NCI-H2171 (cell line): ENCODE results near the gene RAB28.

Experiments used
- DNase-seq: peaks from one replicate; lab custom pipeline; 2025; lab: John Stamatoyannopoulos, UW

RAB28 gene

DNA sequence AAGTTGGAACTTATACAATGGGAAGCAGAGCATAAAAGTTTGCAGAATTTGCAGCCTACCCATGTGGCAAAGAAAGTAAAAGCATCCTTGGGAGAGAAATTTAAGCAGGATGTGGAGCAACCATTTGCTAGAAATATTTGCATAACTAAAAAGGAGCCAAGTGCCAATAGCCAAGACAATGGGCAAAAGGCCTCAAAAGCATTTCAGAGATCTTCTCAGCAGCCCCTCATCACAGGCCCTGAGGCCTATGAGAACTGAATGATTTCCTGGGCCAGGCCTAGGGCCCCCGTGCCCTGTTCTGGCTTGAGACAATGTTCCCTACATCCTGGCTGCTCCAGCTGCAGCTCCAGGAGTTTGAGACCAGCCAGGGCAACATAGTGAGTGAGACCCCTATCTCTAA is 25.3 kb upstream of the RAB28 start:
- no peak for DNase-seq

DNA sequence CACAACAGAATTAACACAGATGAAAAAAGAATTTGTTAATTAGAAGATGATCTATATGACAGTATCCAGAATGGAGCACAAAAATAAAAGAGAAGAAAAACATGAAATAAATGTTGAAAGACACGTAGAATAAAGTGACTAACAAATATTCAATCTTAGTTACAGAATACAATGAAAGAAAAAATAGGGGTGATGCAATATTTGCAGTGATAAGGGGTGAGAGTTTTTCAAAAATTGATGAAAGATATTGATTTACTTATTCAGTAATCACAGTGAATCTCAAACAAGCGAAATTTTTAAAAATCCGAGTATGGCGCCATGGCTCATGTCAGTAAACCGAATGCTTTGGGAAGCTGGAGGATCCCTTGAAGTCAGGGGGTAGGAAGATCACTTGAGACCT is 20.2 kb upstream of the RAB28 start:
- DNase-seq = no peak

GRCh38 chr4:13498469-13498868 is 14.3 kb upstream of the RAB28 start:
- DNase-seq = no peak

GRCh38 chr4:13496605-13497004 is 12.5 kb upstream of the RAB28 start:
- DNase-seq = no peak

DNA sequence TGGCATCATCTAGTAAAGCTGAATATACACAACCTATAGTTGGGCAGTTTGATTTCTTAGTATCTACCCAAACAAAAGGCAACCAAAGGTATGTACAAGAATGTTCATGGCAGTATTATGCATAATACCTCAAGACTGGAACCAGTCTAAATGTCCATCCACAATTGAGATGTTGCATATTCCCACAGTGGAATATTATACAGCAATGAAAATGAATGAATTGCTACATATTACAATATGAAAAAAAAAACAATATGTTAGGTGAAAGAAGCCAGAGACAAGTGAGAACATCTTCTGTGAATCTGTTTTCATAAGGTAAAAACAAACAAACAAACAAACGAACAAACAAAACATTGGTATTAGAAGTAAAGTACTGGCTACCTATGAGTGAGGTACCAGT is 11.6 kb upstream of the RAB28 start:
- DNase-seq = no peak

DNA sequence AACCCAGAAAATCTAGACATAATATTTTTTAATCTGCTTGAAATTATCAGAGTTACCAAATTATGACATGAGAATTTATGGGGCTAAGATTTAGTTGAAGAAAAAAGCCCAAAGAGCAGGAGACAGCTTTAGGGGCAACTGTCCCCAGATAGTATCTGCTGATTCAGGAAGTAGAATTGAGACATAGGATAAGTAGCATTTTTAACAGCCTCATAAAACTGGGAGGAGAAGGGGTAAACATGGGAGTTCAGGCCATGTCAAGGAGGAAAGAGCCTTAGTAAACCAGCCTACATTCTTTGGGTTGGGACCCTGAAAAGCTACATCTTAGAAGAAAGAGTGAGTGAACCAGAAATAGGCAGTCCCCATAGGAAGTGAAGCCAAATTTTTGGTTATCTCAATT is 9.7 kb upstream of the RAB28 start:
- DNase-seq = no peak

GRCh38 chr4:13492747-13493146 is 8.6 kb upstream of the RAB28 start:
- no peak for DNase-seq

GRCh38 chr4:13484749-13485221 is 645 bp upstream of the RAB28 start:
- no peak for DNase-seq

GRCh38 chr4:13483768-13484121 is 395 bp downstream of the RAB28 start:
- DNase-seq = peak; percentile 2

- no peak for DNase-seq
Observed at GRCh38 chr4:13483136-13483767, 888 bp downstream of the RAB28 start.

GRCh38 chr4:13481569-13481968 is 2.6 kb downstream of the RAB28 start:
- no peak for DNase-seq

DNA sequence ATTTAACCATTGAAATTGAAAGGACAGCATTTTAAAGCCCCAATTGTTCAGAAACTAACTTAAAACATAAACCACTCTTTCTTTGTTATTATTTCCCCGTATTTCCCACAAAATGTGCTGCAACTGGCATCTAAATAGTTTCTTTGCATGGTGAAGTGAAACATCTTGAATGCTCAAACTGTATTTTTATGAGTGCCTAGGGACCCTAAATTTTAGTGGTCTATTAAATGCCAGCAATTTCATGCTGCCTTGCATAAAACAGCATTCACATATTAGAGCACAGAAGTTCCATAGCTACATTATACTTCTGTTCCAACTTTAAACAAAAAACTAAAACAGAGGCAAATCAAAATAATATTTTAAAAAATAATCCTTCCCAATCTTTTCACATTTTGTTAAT is 5.4 kb downstream of the RAB28 start:
- no peak for DNase-seq

DNA sequence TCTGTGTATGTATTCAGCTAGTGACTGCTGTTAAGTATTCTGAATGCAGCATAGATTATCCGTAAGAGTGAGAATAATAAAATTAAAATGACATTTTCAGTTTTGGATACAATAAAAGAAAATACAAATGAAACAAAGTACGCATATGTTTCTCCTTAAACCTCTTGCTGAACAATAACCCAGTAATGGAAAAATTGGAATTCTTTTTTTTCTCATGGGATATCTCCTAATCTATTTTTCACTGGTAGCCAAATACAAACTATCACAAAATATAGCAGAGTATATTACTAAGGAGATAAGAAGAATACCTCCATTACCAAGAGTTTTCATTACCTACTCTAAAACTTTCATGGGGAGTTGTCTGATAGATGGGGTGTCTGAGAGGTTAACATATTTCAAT is 6.0 kb downstream of the RAB28 start:
- no peak for DNase-seq

GRCh38 chr4:13476915-13477314 is 7.2 kb downstream of the RAB28 start:
- no peak for DNase-seq

DNA sequence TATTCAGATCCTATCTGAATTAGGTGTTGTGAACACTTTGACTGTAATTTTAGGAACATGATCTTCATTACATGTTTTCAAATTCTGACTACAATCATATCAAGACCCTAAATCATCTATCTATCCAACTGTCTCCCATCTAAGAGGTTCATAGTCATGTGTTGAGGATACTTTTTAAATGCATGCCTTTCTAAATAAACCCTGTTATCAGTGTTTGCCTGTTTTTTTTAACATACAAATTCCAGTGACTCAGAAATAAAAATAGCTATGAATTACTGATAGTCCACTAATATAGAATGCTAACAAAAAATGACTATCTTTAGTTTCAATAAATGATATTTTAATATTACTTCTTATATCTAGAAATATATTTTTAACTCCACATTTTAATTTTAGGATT is 8.0 kb downstream of the RAB28 start:
- DNase-seq = no peak

GRCh38 chr4:13471400-13471799 is 12.7 kb downstream of the RAB28 start:
- no peak for DNase-seq

DNA sequence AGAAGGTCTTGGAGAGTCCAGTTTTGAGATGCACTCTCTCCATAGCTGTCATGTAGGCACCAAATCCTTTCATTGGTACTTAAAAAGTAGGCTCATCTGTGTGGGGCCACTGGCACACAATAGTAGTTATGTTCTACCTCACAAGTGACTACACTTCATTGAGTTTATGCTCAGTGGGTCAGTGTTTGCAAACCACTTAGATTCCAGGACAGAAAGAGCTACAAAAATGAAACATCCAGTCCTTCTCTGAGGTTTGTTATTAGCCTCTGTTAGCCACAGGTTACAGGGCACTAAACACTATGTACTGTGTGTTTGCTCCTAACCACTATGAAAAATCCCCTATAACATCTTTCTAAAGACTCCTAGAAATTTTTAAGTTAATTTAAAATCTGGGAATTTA is 13.8 kb downstream of the RAB28 start:
- no peak for DNase-seq

DNA sequence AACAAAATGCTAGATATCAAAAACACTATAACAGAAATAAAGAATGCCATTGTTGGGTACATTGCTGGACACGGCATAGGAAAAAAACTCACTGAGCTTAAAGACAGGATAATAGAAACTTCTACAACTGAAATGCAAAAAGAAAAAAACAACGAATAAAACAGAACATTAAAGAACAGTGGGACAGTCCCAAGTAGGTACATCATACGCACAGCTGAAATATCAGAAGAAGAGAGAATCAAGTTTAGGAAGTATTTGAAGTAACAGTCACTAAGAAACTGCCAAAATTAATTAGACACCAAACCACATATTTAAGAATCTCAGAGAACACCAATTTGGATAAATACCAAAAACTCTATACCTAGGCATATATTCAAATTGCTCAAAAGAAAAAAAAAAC is 19.2 kb downstream of the RAB28 start:
- no peak for DNase-seq

GRCh38 chr4:13464543-13464942 is 19.6 kb downstream of the RAB28 start:
- no peak for DNase-seq

DNA sequence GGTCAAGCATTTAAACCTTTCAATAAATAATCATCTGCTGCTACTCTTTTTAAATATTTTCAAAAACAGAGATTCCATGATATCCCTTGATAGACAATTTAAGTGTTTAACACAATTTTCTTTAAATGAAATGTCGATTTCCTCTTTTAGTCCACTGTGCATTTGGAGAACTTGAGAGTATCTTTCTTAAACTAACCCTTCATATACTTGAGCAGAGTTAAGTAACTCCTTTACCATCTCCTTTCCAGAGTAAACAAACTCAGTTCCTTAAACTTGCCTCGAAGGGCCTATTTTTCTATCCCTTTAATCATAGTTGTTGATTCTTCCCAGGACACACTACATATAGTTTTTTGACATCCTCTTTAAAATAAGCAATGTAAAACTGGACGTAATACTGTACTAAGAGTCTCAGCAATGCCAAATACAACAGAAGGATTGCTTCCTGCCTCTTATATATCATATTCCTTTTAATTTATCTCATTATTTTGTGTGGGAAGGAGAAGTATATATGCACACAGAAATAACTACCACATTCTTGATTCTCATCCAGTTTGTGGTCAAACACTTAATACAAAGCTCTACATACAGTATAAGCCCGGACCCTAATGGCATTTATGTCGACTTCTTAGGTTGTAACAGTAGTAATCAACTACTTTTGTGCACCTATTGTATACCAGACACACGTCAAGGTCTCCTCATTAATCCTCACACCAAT is 22.8 kb downstream of the RAB28 start:
- DNase-seq = no peak

GRCh38 chr4:13455411-13455810 is 28.7 kb downstream of the RAB28 start:
- no peak for DNase-seq

DNA sequence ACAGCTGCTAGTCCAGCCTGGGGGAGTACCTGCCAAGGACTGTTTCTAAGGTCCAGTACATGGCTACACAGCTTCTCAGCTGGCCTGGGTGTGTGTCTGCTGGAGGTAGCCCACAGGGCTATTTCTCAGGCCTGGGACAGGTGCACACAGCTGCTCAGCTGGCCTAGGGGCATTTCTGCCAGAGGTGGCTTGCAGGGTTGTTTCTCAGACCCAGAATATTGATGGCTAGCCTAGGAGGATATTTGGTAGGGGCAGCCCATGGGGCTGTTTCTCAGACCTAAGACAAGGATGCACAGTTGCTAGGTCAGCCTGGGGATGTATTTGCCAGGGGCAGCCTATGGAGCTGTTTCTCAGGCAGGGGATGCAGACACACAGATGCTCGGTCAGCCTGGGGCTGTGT is 29.4 kb downstream of the RAB28 start:
- DNase-seq = no peak

GRCh38 chr4:13452927-13453579 is 31.1 kb downstream of the RAB28 start:
- DNase-seq = no peak

DNA sequence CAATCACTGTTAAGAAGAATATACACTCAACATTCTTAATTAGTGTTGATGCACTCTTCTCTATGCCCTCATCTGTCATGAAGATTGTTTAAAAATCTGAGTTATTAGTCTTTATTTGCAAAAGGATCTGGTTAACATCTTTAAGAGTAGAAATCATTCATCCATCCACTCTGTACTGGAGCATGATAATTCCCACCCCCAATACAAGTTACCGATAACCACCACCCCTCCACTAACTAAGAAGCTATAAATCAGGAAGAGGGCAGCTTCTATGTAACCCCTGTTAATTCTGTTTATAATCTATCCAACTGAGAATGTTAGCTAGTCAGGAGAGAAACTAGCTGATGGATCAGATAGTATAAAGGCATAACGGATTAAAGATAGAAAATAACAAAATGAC is 34.5 kb downstream of the RAB28 start:
- no peak for DNase-seq
